ENCODE data around the gene ATP13A5. TPM values are rescaled to one million over a fixed set of nuclear protein-coding genes. Genes with fewer than 3 reads are reported as not detected.

ATP13A5 gene, protein sequence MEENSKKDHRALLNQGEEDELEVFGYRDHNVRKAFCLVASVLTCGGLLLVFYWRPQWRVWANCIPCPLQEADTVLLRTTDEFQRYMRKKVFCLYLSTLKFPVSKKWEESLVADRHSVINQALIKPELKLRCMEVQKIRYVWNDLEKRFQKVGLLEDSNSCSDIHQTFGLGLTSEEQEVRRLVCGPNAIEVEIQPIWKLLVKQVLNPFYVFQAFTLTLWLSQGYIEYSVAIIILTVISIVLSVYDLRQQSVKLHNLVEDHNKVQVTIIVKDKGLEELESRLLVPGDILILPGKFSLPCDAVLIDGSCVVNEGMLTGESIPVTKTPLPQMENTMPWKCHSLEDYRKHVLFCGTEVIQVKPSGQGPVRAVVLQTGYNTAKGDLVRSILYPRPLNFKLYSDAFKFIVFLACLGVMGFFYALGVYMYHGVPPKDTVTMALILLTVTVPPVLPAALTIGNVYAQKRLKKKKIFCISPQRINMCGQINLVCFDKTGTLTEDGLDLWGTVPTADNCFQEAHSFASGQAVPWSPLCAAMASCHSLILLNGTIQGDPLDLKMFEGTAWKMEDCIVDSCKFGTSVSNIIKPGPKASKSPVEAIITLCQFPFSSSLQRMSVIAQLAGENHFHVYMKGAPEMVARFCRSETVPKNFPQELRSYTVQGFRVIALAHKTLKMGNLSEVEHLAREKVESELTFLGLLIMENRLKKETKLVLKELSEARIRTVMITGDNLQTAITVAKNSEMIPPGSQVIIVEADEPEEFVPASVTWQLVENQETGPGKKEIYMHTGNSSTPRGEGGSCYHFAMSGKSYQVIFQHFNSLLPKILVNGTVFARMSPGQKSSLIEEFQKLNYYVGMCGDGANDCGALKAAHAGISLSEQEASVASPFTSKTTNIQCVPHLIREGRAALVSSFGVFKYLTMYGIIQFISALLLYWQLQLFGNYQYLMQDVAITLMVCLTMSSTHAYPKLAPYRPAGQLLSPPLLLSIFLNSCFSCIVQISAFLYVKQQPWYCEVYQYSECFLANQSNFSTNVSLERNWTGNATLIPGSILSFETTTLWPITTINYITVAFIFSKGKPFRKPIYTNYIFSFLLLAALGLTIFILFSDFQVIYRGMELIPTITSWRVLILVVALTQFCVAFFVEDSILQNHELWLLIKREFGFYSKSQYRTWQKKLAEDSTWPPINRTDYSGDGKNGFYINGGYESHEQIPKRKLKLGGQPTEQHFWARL
- total RNA-seq (2014; rRNA removed; shearing (Covaris generic)): not detected in 2 replicates

DNA sequence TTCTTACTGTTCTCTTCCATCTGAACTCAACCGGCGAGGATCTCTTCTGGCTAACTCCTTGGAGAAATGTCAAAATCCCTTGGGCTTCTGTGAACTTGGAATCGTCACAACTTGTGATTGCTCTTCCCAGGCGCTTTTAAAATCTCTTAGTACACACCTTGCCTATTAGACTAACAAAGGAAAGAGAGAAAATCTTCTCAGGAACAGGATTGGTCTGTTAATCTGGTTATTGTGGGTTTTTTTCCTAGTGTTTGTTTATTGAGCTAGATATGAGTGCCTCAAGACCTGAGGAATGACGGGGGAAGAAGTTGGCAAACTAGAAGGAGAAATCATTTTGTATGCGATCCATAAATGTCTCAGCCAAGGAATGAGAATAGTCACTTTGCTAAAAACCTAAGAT lies at the start of gene ATP13A5:
Gene ATP13A5 (minus strand): TSS at position 48 of the 400 bp plus-strand sequence. CDS start 28 bp downstream, at position 20.
- no peak for DNase-seq (ENCODE audit: low read depth)

- no peak for DNase-seq (ENCODE audit: low read depth)
Observed at GRCh38 chr3:193418576-193419373, 40.2 kb upstream of the ATP13A5 start.

- no peak for DNase-seq (ENCODE audit: low read depth)
Observed at GRCh38 chr3:193416629-193417028, 38.1 kb upstream of the ATP13A5 start.

GRCh38 chr3:193407688-193408087 lies 29.1 kb upstream of the ATP13A5 start:
- no peak for DNase-seq (ENCODE audit: low read depth)

DNA sequence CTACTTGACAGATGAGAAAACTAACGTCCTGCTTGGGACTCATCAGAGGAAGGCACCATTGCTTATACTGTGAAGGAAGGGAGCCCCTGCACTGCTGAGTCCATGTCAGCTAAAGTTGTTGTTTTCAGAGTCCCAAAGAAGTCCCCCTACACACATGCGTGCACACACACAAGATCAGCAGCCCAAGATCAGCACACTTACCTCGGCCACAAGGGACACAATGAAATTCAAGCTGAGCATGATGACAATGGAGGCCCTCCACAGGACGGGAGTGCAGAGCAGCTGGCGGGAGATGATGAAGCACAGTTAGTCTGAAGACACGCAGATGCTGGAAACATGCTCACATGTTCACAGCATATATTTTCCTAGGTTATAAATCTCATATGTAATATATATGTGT lies 28.6 kb upstream of the ATP13A5 start:
- DNase-seq (ENCODE audit: low read depth): no peak

GRCh38 chr3:193403307-193403706 lies 24.8 kb upstream of the ATP13A5 start:
- no peak for DNase-seq (ENCODE audit: low read depth)

DNA sequence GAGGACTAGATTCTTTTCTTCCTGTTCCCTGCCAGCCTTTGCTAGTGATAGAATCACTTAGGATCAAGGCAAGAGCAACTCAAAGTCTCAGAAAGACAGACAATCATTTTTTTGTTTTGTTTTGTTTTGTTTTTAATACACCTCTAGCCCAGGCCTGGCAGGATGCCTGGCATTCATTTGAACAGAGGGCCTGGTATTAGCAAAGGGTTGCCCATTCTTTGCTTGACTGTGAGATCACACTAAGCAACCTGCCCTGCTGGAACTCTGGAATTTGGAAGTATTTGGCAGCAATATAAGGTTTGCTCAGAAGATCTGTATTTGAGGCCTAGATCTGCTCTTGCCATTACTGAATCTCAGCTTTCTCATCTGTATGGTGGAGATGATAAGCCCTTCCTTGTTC lies 21.8 kb upstream of the ATP13A5 start:
- DNase-seq (ENCODE audit: low read depth): no peak

GRCh38 chr3:193396451-193397244 lies 18.1 kb upstream of the ATP13A5 start:
- DNase-seq (ENCODE audit: low read depth): no peak

DNA sequence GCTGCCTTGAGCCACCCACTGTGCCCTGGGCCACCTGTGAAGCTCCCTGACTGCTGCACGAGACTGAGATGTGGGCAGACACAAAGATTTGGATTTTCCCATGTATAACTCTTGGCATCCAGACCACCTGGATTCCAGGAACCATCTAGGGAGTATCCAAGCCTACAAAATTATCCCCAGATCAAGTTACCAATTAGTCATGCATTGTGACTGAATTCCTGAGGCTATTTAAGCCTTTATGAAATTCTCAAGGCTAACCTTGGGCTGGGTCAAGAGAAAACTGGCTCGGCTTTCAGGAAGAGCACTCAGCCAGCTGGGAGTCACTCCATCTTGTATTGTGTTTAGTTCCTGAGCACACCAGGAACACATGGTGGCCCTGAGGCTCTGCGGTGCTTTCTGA lies 13.3 kb upstream of the ATP13A5 start:
- peak; percentile 83 for DNase-seq (ENCODE audit: low read depth)

GRCh38 chr3:193389335-193389734 lies 10.8 kb upstream of the ATP13A5 start:
- DNase-seq (ENCODE audit: low read depth): no peak

- no peak for DNase-seq (ENCODE audit: low read depth)
Observed at GRCh38 chr3:193388361-193388760, 9.8 kb upstream of the ATP13A5 start.

GRCh38 chr3:193387596-193387995 lies 9.0 kb upstream of the ATP13A5 start:
- no peak for DNase-seq (ENCODE audit: low read depth)

DNA sequence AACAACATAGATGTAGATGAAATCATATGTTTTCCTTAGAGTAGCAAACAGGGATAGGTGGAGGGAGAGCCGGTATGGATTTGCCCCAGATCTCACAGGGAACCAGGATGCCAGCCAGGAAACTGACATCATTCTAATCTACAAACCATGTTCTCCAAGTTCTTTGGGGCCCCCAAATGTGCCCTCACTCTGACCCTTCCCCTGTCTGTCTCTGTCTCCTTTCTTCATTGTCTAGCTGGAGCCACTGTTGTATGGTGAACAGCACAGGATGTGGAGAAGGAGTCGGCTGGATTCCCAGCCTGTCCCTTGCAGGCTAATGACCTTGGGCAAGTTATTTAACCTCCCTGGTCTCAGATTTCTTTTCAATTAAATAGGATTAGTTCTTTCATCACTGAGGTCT lies 962 bp downstream of the ATP13A5 start:
- no peak for DNase-seq (ENCODE audit: low read depth)

DNA sequence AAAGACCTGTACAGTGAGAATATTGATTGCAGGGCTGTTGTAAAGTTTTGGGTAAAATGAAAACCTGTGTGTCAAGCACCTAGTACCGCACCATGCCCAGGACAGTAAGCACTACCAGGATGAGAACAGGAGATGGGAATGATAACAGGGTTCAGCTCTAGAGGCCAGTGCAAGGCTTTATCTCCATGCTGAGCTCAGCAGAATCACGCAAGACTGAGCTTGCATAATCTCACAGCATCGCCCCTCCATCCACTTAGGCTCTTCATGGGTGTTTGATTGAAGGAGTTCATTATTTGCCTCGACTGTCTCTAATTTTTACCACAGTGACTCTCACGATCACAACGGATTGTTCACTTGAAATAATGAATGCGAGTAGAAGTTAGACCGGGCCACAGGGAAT lies 2.9 kb downstream of the ATP13A5 start:
- DNase-seq (ENCODE audit: low read depth): no peak

GRCh38 chr3:193372783-193373182 lies 5.8 kb downstream of the ATP13A5 start:
- no peak for DNase-seq (ENCODE audit: low read depth)

DNA sequence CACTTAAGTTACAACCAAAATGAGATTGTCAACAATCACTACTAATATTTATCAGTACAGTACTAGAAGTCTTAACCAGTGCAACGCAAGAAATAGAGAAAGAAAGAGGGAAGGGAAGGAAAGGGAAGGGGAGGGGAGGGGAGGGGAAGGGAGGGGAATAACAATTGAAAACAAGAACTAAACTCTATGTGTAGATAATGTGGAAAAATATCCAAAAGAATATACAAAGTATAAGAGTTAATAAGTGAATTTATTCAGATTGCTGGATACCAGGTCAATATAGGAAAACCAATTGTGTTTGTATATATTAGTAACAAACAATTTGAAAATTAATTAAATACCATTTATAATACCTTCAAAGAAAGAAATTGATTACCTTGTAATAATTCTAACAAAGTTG lies 10.7 kb downstream of the ATP13A5 start:
- no peak for DNase-seq (ENCODE audit: low read depth)

- DNase-seq (ENCODE audit: low read depth): no peak
Observed at GRCh38 chr3:193357291-193357690, 21.3 kb downstream of the ATP13A5 start.

DNA sequence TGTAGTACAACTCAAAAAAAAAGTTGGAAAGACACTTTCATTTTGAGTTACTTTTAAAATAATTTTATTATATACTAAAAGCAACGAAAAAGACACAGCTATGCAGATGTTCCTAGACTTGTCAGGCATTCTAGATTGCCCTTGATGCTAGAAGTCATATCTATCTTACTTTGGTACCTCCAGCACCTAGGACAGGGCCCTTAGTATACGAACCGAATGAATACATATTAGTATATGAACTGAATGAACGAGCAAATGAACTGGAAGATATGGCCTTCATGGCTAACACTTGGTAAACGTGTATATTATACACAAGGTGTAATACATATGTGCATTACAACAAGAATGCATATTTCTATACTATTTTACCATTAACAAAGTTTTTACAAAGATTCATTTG lies 24.1 kb downstream of the ATP13A5 start:
- no peak for DNase-seq (ENCODE audit: low read depth)

- no peak for DNase-seq (ENCODE audit: low read depth)
Observed at GRCh38 chr3:193350744-193351143, 27.8 kb downstream of the ATP13A5 start.

DNA sequence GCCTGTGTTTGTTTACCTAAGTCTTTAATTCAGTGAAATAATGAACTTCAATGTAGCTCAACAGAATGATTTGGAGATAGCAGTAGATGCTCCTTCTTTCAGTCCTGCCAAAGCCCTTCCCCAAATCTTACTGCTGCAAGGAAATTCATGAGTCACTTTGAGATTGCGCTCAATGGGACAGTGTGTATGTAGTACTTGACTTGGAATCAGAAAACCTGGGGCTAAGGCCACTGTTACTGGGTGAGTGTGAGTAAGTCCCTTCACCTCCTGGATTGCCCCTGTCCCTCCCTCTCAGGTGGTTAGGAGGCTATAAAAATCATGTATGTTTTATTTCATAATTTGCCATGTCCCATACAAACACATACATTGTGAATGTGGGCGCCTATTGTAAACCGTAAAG lies 29.9 kb downstream of the ATP13A5 start:
- DNase-seq (ENCODE audit: low read depth): no peak

Data from RPMI7951 (cell line).